Gastrocnemius medialis (tissue), 4 donors: ENCODE data around the gene CRKL.

ENCODE experiments used
- POLR2A ChIP-seq, 2 donors: fragments of 450-650 bp; IDR thresholded peaks; one replicate each; pipeline ENCODE4 v1.6.1; 2017; ENCODE audit warnings: antibody characterized with exemption in 2 of 2, mild to moderate bottlenecking in 2 of 2, moderate library complexity in 2 of 2
- TF ChIP-seq, protein P1 (sequence below), 5 experiments: fragments of 450-650 bp in 3 of 5; fragments of 200-600 bp in 2 of 5; sonication (generic) in 2 of 5; IDR thresholded peaks in 4 of 5; conservative IDR thresholded peaks in 1 of 5; 1 replicate in 4 of 5; 2 replicates in 1 of 5; pipeline ENCODE4 v1.5.1; 2016 to 2019; ENCODE audit warnings: antibody characterized with exemption in 5 of 5, mild to moderate bottlenecking in 3 of 5, moderate library complexity in 3 of 5

DNA sequence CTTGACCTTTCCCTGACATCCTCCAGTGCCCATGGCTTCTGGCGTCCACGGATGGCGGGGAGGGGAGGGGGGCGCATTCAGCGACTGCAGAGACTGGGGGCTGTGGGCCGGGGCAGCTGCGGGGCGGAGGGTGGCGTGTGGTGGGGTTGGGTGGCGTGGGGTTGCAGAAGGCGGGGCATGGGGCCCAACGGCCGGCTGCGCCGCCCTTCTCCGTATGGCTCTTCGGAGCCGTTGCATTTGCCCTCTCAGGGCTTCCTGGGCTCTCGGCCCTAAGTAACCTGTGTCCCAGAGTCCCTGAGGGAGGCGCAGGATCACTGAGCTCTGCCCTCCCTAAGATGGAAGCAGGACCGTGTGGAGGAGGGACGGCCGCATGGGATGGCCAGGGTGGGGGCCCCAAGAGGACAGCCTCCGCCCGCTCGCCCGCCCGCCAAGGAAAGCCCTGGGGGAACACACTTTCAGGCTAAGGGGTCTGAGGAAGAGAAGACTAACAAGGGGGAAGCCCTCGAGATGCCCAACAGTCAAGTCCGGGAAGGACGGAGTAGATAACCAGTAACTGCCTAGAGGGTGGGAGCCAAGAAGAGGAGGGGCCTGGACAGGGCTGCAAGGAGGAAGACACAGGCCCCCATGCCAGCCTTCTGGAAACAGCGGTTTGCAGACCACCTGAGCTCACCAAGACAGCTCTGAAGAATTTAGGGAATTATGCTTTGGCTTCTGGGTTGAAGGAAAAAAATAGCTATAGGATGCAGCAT is 40.6 kb downstream of the CRKL start:
- TF ChIP-seq POLR2A (IDR thresholded peaks at IDR 0.05): no peak
- TF ChIP-seq, protein P1, sequence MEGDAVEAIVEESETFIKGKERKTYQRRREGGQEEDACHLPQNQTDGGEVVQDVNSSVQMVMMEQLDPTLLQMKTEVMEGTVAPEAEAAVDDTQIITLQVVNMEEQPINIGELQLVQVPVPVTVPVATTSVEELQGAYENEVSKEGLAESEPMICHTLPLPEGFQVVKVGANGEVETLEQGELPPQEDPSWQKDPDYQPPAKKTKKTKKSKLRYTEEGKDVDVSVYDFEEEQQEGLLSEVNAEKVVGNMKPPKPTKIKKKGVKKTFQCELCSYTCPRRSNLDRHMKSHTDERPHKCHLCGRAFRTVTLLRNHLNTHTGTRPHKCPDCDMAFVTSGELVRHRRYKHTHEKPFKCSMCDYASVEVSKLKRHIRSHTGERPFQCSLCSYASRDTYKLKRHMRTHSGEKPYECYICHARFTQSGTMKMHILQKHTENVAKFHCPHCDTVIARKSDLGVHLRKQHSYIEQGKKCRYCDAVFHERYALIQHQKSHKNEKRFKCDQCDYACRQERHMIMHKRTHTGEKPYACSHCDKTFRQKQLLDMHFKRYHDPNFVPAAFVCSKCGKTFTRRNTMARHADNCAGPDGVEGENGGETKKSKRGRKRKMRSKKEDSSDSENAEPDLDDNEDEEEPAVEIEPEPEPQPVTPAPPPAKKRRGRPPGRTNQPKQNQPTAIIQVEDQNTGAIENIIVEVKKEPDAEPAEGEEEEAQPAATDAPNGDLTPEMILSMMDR (IDR thresholded peaks at IDR 0.05 in 4 of 5, conservative IDR thresholded peaks at IDR 0.05 in 1 of 5): no peak
